Neutrophil (primary cell): ENCODE data around the gene MYO18A.

ENCODE experiments used
- H3K27ac ChIP-seq: fragments of 200-600 bp; sonication (generic); 2 replicates; pipeline ENCODE4 v1.5.1; 2016; ENCODE audit warnings: mild to moderate bottlenecking, moderate library complexity
- H3K27me3 ChIP-seq: fragments of 200-600 bp; sonication (generic); 2 replicates; pipeline ENCODE4 v1.6.0; 2016; ENCODE audit warnings: mild to moderate bottlenecking
- H3K36me3 ChIP-seq: fragments of 200-600 bp; sonication (generic); 2 replicates; pipeline ENCODE4 v1.5.1; 2017
- H3K4me1 ChIP-seq, 2 experiments: fragments of 200-600 bp in 1 of 2; sonication (generic) in 1 of 2; 1 replicate in 1 of 2; 2 replicates in 1 of 2; pipeline versions ENCODE4 v1.5.1 to v1.6.1; 2013 to 2016; ENCODE audit warnings: low read depth in 1 of 2, low read length in 1 of 2, mild to moderate bottlenecking in 1 of 2, moderate library complexity in 1 of 2; ENCODE audit not compliant: control insufficient read depth in 1 of 2, insufficient read depth in 1 of 2
- H3K4me3 ChIP-seq, 2 experiments: fragments of 200-600 bp in 1 of 2; sonication (generic) in 1 of 2; 1 replicate in 1 of 2; 2 replicates in 1 of 2; pipeline ENCODE4 v1.5.1; 2013 to 2016; ENCODE audit warnings: low read depth in 1 of 2, low read length in 1 of 2, mild to moderate bottlenecking in 1 of 2, moderate library complexity in 1 of 2
- H3K9me3 ChIP-seq: fragments of 200-600 bp; sonication (generic); 2 replicates; pipeline ENCODE4 v1.5.1; 2016
- CTCF ChIP-seq: fragments of 200-600 bp; sonication (generic); IDR thresholded peaks from 2 replicates; pipeline ENCODE4 v1.5.1; 2016; ENCODE audit warnings: antibody characterized with exemption

MYO18A gene

GRCh38 chr17:29115961-29116803 lies 64.0 kb downstream of the MYO18A start:
- no peak overlapping the region for H3K4me3 ChIP-seq
- no peaks in the 10 kb centered on the region for H3K9me3 ChIP-seq
- TF ChIP-seq CTCF, result peak; percentile 34
- H3K27me3 ChIP-seq, result no peaks in the 10 kb centered on the region
- peak overlapping the region; percentile 75 for H3K27ac ChIP-seq
- H3K4me1 ChIP-seq, result peaks cover 17 to 21% of the 10 kb centered on the region in 2 experiments
- H3K36me3 ChIP-seq, result peaks cover 86% of the 10 kb centered on the region

GRCh38 chr17:29115435-29115834 lies 64.8 kb downstream of the MYO18A start:
- Histone ChIP-seq H3K9me3 (no peaks in the 10 kb centered on the region), H3K4me1 (peaks cover 17 to 21% of the 10 kb centered on the region in 2 experiments), H3K27me3 (no peaks in the 10 kb centered on the region), H3K4me3 (no peak overlapping the region), H3K27ac (peak overlapping the region; percentile 75), H3K36me3 (peaks cover 86% of the 10 kb centered on the region)
- TF ChIP-seq CTCF, result no peak

GRCh38 chr17:29114141-29114540 lies 66.1 kb downstream of the MYO18A start:
- Histone ChIP-seq H3K36me3 (peaks cover 86% of the 10 kb centered on the region), H3K4me1 (peaks cover 17 to 21% of the 10 kb centered on the region in 2 experiments), H3K27ac (no peak overlapping the region), H3K27me3 (no peaks in the 10 kb centered on the region), H3K9me3 (no peaks in the 10 kb centered on the region), H3K4me3 (no peak overlapping the region)
- TF ChIP-seq CTCF, result no peak

- H3K36me3 ChIP-seq, result peaks cover 86% of the 10 kb centered on the region
- no peaks in the 10 kb centered on the region for H3K27me3 ChIP-seq
- no peaks in the 10 kb centered on the region for H3K9me3 ChIP-seq
- H3K27ac ChIP-seq, result no peak overlapping the region
- H3K4me3 ChIP-seq, result no peak overlapping the region
- H3K4me1 ChIP-seq, result peaks cover 17 to 21% of the 10 kb centered on the region in 2 experiments
- TF ChIP-seq CTCF, result no peak
These were observed 66.9 kb downstream of the MYO18A start for GRCh38 chr17:29113334-29113733.

GRCh38 chr17:29112771-29113295 lies 67.4 kb downstream of the MYO18A start:
- no peak for TF ChIP-seq CTCF
- no peaks in the 10 kb centered on the region for H3K27me3 ChIP-seq
- peaks cover 17 to 21% of the 10 kb centered on the region in 2 experiments for H3K4me1 ChIP-seq
- no peaks in the 10 kb centered on the region for H3K9me3 ChIP-seq
- H3K27ac ChIP-seq, result no peak overlapping the region
- peaks cover 86% of the 10 kb centered on the region for H3K36me3 ChIP-seq
- no peak overlapping the region for H3K4me3 ChIP-seq
